ENCODE results near the gene DOP1A.

DNA sequence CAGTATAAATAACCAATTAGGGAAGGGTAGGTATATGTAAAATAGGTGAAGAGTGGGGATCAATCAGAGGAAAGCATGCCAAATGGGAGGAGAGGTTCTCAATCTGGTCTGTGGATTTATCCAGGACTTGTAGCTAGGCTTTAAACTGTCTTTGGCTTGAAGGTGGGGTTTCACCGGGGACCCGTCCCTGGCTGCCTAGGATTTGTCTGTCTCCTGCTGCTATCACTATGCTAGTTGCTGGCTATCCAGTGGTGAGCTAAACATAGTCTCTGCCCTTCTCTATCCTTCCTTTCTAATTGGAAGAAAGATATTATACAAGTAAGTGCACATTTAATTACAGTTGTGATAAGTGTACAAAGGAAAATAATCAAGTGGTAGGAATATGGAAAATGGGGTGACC is 58.8 kb downstream of the DOP1A start:
- TF ChIP-seq HDGF (IDR thresholded peaks at IDR 0.05; ENCODE audit: borderline replicate concordance) (no peak), FOXK2 (IDR thresholded peaks at IDR 0.05) (no peak), SP1 (IDR thresholded peaks at IDR 0.05) (no peak), FOXA1 (IDR thresholded peaks at IDR 0.05) (no peak), ZNF384 (IDR thresholded peaks at IDR 0.05) (no peak), TARDBP (IDR thresholded peaks at IDR 0.05) (no peak), FOXM1 (IDR thresholded peaks at IDR 0.05; ENCODE audit: borderline replicate concordance) (no peak), NFRKB (IDR thresholded peaks at IDR 0.05) (no peak), L3MBTL2 (conservative IDR thresholded peaks at IDR 0.05) (no peak), SUZ12 (IDR thresholded peaks at IDR 0.05) (no peak), BHLHE40 (IDR thresholded peaks at IDR 0.05; ENCODE audit: borderline replicate concordance) (no peak), ARNT (IDR thresholded peaks at IDR 0.05) (no peak)
- TF ChIP-seq, protein P1, sequence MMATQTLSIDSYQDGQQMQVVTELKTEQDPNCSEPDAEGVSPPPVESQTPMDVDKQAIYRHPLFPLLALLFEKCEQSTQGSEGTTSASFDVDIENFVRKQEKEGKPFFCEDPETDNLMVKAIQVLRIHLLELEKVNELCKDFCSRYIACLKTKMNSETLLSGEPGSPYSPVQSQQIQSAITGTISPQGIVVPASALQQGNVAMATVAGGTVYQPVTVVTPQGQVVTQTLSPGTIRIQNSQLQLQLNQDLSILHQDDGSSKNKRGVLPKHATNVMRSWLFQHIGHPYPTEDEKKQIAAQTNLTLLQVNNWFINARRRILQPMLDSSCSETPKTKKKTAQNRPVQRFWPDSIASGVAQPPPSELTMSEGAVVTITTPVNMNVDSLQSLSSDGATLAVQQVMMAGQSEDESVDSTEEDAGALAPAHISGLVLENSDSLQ (IDR thresholded peaks at IDR 0.05): no peak
